Stimulated activated naive CD8-positive, alpha-beta T cell treated with anti-CD3 and anti-CD28 coated beads, Interleukin-15, Interleukin-2, amounts not matched to agents 100 ng/mL and 50 ng/mL, for 24 hours (primary cell): ENCODE measurements around the gene IL20.

Source experiments
- H3K27ac Mint-ChIP-seq: one replicate; pipeline ENCODE4 v1.8.0; 2021; ENCODE audit warnings: mild to moderate bottlenecking, mixed read lengths
- H3K27me3 Mint-ChIP-seq: one replicate; pipeline ENCODE4 v1.8.0; 2021; ENCODE audit warnings: mixed read lengths
- H3K36me3 Mint-ChIP-seq: one replicate; pipeline ENCODE4 v1.8.0; 2021; ENCODE audit warnings: low read depth, mixed read lengths
- H3K4me1 Mint-ChIP-seq: one replicate; pipeline ENCODE4 v1.8.0; 2021; ENCODE audit warnings: low read depth, mixed read lengths
- H3K4me3 Mint-ChIP-seq: one replicate; pipeline ENCODE4 v1.8.0; 2021; ENCODE audit warnings: mild to moderate bottlenecking, mixed read lengths
- H3K9me3 Mint-ChIP-seq: one replicate; pipeline ENCODE4 v1.8.0; 2021; ENCODE audit warnings: mixed read lengths

Gene IL20

GRCh38 chr1:206864939-206865671 is at the start of gene IL20:
Gene IL20, plus strand, starts transcription at chr1:206865623. Its CDS starts 230 bp downstream, at chr1:206865853.
- H3K36me3 Mint-ChIP-seq = no peaks in the 10 kb centered on the region
- no peaks in the 10 kb centered on the region for H3K9me3 Mint-ChIP-seq
- no peak within 1 kb of the TSS for H3K27ac Mint-ChIP-seq
- H3K27me3 Mint-ChIP-seq = peaks cover 26% of the 10 kb centered on the region
- H3K4me1 Mint-ChIP-seq = peaks cover 17% of the 10 kb centered on the region
- H3K4me3 Mint-ChIP-seq = no peak within 1 kb of the TSS

- H3K27me3 Mint-ChIP-seq = no peaks in the 10 kb centered on the region
- H3K9me3 Mint-ChIP-seq = peaks cover 12% of the 10 kb centered on the region
- H3K4me3 Mint-ChIP-seq = peak overlapping the region; percentile 9
- H3K36me3 Mint-ChIP-seq = peaks cover 11% of the 10 kb centered on the region
- H3K27ac Mint-ChIP-seq = peak overlapping the region; percentile 81
- peaks cover 47% of the 10 kb centered on the region for H3K4me1 Mint-ChIP-seq
Measured at GRCh38 chr1:206816390-206817287, 48.8 kb upstream of the IL20 start.

GRCh38 chr1:206821493-206821892 is 43.9 kb upstream of the IL20 start:
- no peaks in the 10 kb centered on the region for H3K36me3 Mint-ChIP-seq
- no peaks in the 10 kb centered on the region for H3K9me3 Mint-ChIP-seq
- no peak overlapping the region for H3K27ac Mint-ChIP-seq
- peaks cover 31% of the 10 kb centered on the region for H3K4me1 Mint-ChIP-seq
- no peaks in the 10 kb centered on the region for H3K27me3 Mint-ChIP-seq
- no peak overlapping the region for H3K4me3 Mint-ChIP-seq

- Mint-ChIP-seq H3K4me1 (peaks cover 26% of the 10 kb centered on the region), H3K27me3 (no peaks in the 10 kb centered on the region), H3K36me3 (no peaks in the 10 kb centered on the region), H3K27ac (no peak overlapping the region), H3K9me3 (no peaks in the 10 kb centered on the region), H3K4me3 (no peak overlapping the region)
Measured at GRCh38 chr1:206823727-206824126, 41.7 kb upstream of the IL20 start.

GRCh38 chr1:206824331-206824730 is 41.1 kb upstream of the IL20 start:
- no peaks in the 10 kb centered on the region for H3K9me3 Mint-ChIP-seq
- peak overlapping the region; percentile 30 for H3K27ac Mint-ChIP-seq
- no peaks in the 10 kb centered on the region for H3K27me3 Mint-ChIP-seq

GRCh38 chr1:206826394-206826793 is 39.0 kb upstream of the IL20 start:
- H3K27me3 Mint-ChIP-seq = no peaks in the 10 kb centered on the region
- no peaks in the 10 kb centered on the region for H3K36me3 Mint-ChIP-seq
- H3K4me3 Mint-ChIP-seq = no peak overlapping the region
- H3K9me3 Mint-ChIP-seq = no peaks in the 10 kb centered on the region
- H3K4me1 Mint-ChIP-seq = peaks cover 43% of the 10 kb centered on the region
- H3K27ac Mint-ChIP-seq = no peak overlapping the region

More at GRCh38 chr1:206824331-206824730, 41.1 kb upstream of the IL20 start:
- no peaks in the 10 kb centered on the region for H3K36me3 Mint-ChIP-seq
- H3K4me1 Mint-ChIP-seq = peaks cover 32% of the 10 kb centered on the region
- no peak overlapping the region for H3K4me3 Mint-ChIP-seq

- no peaks in the 10 kb centered on the region for H3K36me3 Mint-ChIP-seq
- peaks cover 52% of the 10 kb centered on the region for H3K4me1 Mint-ChIP-seq
- no peak overlapping the region for H3K4me3 Mint-ChIP-seq
- no peak overlapping the region for H3K27ac Mint-ChIP-seq
- no peaks in the 10 kb centered on the region for H3K9me3 Mint-ChIP-seq
- H3K27me3 Mint-ChIP-seq = no peaks in the 10 kb centered on the region
Measured at GRCh38 chr1:206828061-206828460, 37.4 kb upstream of the IL20 start.

GRCh38 chr1:206828765-206829164 is 36.7 kb upstream of the IL20 start:
- no peaks in the 10 kb centered on the region for H3K9me3 Mint-ChIP-seq
- no peaks in the 10 kb centered on the region for H3K27me3 Mint-ChIP-seq
- H3K36me3 Mint-ChIP-seq = no peaks in the 10 kb centered on the region
- peaks cover 59% of the 10 kb centered on the region for H3K4me1 Mint-ChIP-seq
- peak overlapping the region; percentile 54 for H3K4me3 Mint-ChIP-seq
- peak overlapping the region; percentile 60 for H3K27ac Mint-ChIP-seq

- no peaks in the 10 kb centered on the region for H3K27me3 Mint-ChIP-seq
- H3K9me3 Mint-ChIP-seq = no peaks in the 10 kb centered on the region
- H3K4me1 Mint-ChIP-seq = peaks cover 57% of the 10 kb centered on the region
- peak overlapping the region; percentile 54 for H3K4me3 Mint-ChIP-seq
- peak overlapping the region; percentile 60 for H3K27ac Mint-ChIP-seq
- no peaks in the 10 kb centered on the region for H3K36me3 Mint-ChIP-seq
Measured at GRCh38 chr1:206829282-206829681, 36.1 kb upstream of the IL20 start.

- Mint-ChIP-seq H3K27ac (no peak overlapping the region), H3K9me3 (no peaks in the 10 kb centered on the region), H3K27me3 (no peaks in the 10 kb centered on the region), H3K4me3 (no peak overlapping the region), H3K4me1 (peaks cover 54% of the 10 kb centered on the region), H3K36me3 (no peaks in the 10 kb centered on the region)
Measured at GRCh38 chr1:206829875-206830274, 35.5 kb upstream of the IL20 start.

- Mint-ChIP-seq H3K27me3 (peaks cover 3% of the 10 kb centered on the region), H3K4me3 (no peak overlapping the region), H3K36me3 (no peaks in the 10 kb centered on the region), H3K4me1 (peaks cover 53% of the 10 kb centered on the region), H3K27ac (no peak overlapping the region), H3K9me3 (no peaks in the 10 kb centered on the region)
Measured at GRCh38 chr1:206831650-206832049, 33.8 kb upstream of the IL20 start.

- Mint-ChIP-seq H3K4me3 (no peak overlapping the region), H3K27ac (no peak overlapping the region), H3K4me1 (peaks cover 50% of the 10 kb centered on the region)
Measured at GRCh38 chr1:206832352-206832880, 33.0 kb upstream of the IL20 start.

GRCh38 chr1:206833106-206833680 is 32.2 kb upstream of the IL20 start:
- no peak overlapping the region for H3K27ac Mint-ChIP-seq

More at GRCh38 chr1:206832352-206832880, 33.0 kb upstream of the IL20 start:
- Mint-ChIP-seq H3K27me3 (peaks cover 8% of the 10 kb centered on the region), H3K9me3 (no peaks in the 10 kb centered on the region), H3K36me3 (no peaks in the 10 kb centered on the region)

GRCh38 chr1:206833801-206834200 is 31.6 kb upstream of the IL20 start:
- Mint-ChIP-seq H3K27ac (no peak overlapping the region), H3K27me3 (peaks cover 12% of the 10 kb centered on the region), H3K4me1 (peaks cover 39% of the 10 kb centered on the region)

More at GRCh38 chr1:206833106-206833680, 32.2 kb upstream of the IL20 start:
- Mint-ChIP-seq H3K4me3 (no peak overlapping the region), H3K36me3 (no peaks in the 10 kb centered on the region), H3K9me3 (no peaks in the 10 kb centered on the region), H3K4me1 (peaks cover 45% of the 10 kb centered on the region), H3K27me3 (peaks cover 11% of the 10 kb centered on the region)

GRCh38 chr1:206834217-206834616 is 31.2 kb upstream of the IL20 start:
- Mint-ChIP-seq H3K36me3 (no peaks in the 10 kb centered on the region), H3K9me3 (no peaks in the 10 kb centered on the region), H3K4me3 (no peak overlapping the region), H3K27me3 (peaks cover 12% of the 10 kb centered on the region), H3K27ac (no peak overlapping the region), H3K4me1 (peaks cover 35% of the 10 kb centered on the region)

More at GRCh38 chr1:206833801-206834200, 31.6 kb upstream of the IL20 start:
- Mint-ChIP-seq H3K9me3 (no peaks in the 10 kb centered on the region), H3K36me3 (no peaks in the 10 kb centered on the region), H3K4me3 (no peak overlapping the region)
